GM12878 (cell line): Measurements from ENCODE around the gene THSD4. TPM values are rescaled to one million over a fixed set of nuclear protein-coding genes. Genes with fewer than 3 reads are reported as not detected.

Experiments
- ATAC-seq: fragments of 200-7000 bp; cut with Tn5 transposase; 3 replicates; pipeline ENCODE4 v1.9.1; 2020; ENCODE audit warnings: mild to moderate bottlenecking, moderate library complexity
- BruUV-seq: library from RNA; stranded (reverse); fragments of 400-500 nt; replicated peaks from 2 replicates; lab custom pipeline; 2021; lab: Mats Ljungman, UMichigan
- CTCF ChIA-PET: fragments of 300-600 bp; sonication (Branson Sonifier 250); formaldehyde crosslinking; extraction: SDS; loops from one replicate; lab custom pipeline; 2021; ENCODE audit warnings: inconsistent platforms; lab: Yijun Ruan, JAX
- POLR2A ChIA-PET: fragments of 350-600 bp; formaldehyde crosslinking; extraction: SDS; loops from one replicate; lab custom pipeline; 2021; ENCODE audit warnings: inconsistent platforms; lab: Charles Lee
- RAD21 ChIA-PET: fragments of 300-600 bp; sonication (Branson Sonifier 250); formaldehyde crosslinking; loops from one replicate; lab custom pipeline; 2023; ENCODE audit warnings: antibody characterized with exemption; ENCODE audit not compliant: unreplicated experiment; lab: Charles Lee
- SMC1A ChIA-PET: fragments of 300-600 bp; sonication (Branson Sonifier 250); formaldehyde crosslinking; loops from one replicate; lab custom pipeline; 2023; ENCODE audit not compliant: unreplicated experiment, uncharacterized antibody; lab: Charles Lee
- DNase-seq: peaks from one replicate; pipeline ENCODE4 v3.0.0-alpha.2; 2011; ENCODE audit warnings: low read depth, low spot score
- FAIRE-seq: peaks from 3 replicates; lab custom pipeline; 2011; peaks lifted over from hg19 to GRCh38; lab: Jason Lieb, UNC
- H2AFZ ChIP-seq: 2 replicates; pipeline ENCODE4 v1.6.0; 2011; ENCODE audit warnings: low read depth, low read length, control low read depth; ENCODE audit not compliant: control insufficient read depth
- H3K27ac ChIP-seq: 2 replicates; pipeline ENCODE4 v1.5.1; 2011; ENCODE audit warnings: control low read depth; ENCODE audit not compliant: control insufficient read depth, insufficient read depth
- H3K27me3 ChIP-seq, 2 experiments: replicated peaks in 1 of 2; 2 replicates each; pipeline versions ENCODE4 v1.6.0 to v1.6.1; 2011; ENCODE audit warnings: low read length in 1 of 2; ENCODE audit not compliant: control insufficient read depth in 2 of 2, insufficient read depth in 2 of 2
- H3K36me3 ChIP-seq, 2 experiments: 2 replicates each; pipeline ENCODE4 v1.5.1; 2011; ENCODE audit warnings: low read length in 1 of 2; ENCODE audit not compliant: control insufficient read depth in 2 of 2, insufficient read depth in 2 of 2
- H3K4me1 ChIP-seq: 2 replicates; pipeline ENCODE4 v1.6.1; 2011; ENCODE audit warnings: mild to moderate bottlenecking, low read length, moderate library complexity, mixed read lengths; ENCODE audit not compliant: control insufficient read depth, insufficient read depth
- H3K4me2 ChIP-seq: 2 replicates; pipeline ENCODE4 v1.6.0; 2011; ENCODE audit warnings: control low read depth; ENCODE audit not compliant: control insufficient read depth, insufficient read depth
- H3K4me3 ChIP-seq: fragments of 200-600 bp; sonication (generic); 2 replicates; pipeline ENCODE4 v1.5.1; 2016
- H3K79me2 ChIP-seq: 2 replicates; pipeline ENCODE4 v1.6.0; 2011; ENCODE audit warnings: low read length; ENCODE audit not compliant: control insufficient read depth, insufficient read depth
- H3K9ac ChIP-seq: 2 replicates; pipeline ENCODE4 v1.8.0; 2011; ENCODE audit warnings: low read length, control low read depth, mixed read lengths; ENCODE audit not compliant: control insufficient read depth, insufficient read depth
- H3K9me3 ChIP-seq: replicated peaks from 3 replicates; pipeline ENCODE4 v1.5.1; 2011; ENCODE audit warnings: mild to moderate bottlenecking, low read length; ENCODE audit not compliant: control insufficient read depth, insufficient read depth
- H4K20me1 ChIP-seq: 2 replicates; pipeline ENCODE4 v1.6.0; 2011; ENCODE audit not compliant: control insufficient read depth, insufficient read depth
- ATF7 ChIP-seq: fragments of 450-650 bp; IDR thresholded peaks from 2 replicates; pipeline ENCODE4 v1.6.1; 2016; ENCODE audit warnings: low read depth, mild to moderate bottlenecking
- BMI1 ChIP-seq: fragments of 450-650 bp; IDR thresholded peaks from 2 replicates; pipeline ENCODE4 v1.6.1; 2016; ENCODE audit warnings: mild to moderate bottlenecking, moderate library complexity, borderline replicate concordance
- GATAD2B ChIP-seq: fragments of 450-650 bp; conservative IDR thresholded peaks from 2 replicates; pipeline ENCODE4 v1.6.1; 2017; ENCODE audit warnings: low read depth, mild to moderate bottlenecking, moderate library complexity
- IKZF1 ChIP-seq: fragments of 450-650 bp; conservative IDR thresholded peaks from 2 replicates; pipeline ENCODE4 v1.6.1; 2017; ENCODE audit warnings: antibody characterized with exemption, mild to moderate bottlenecking
- KDM1A ChIP-seq: fragments of 200-600 bp; sonication (generic); IDR thresholded peaks from 2 replicates; pipeline ENCODE4 v1.6.1; 2016; ENCODE audit warnings: borderline replicate concordance
- KLF5 ChIP-seq: fragments of 450-650 bp; IDR thresholded peaks from 2 replicates; pipeline ENCODE4 v1.6.1; 2014; ENCODE audit warnings: mild to moderate bottlenecking; ENCODE audit not compliant: partially characterized antibody
- SMARCA5 ChIP-seq: fragments of 450-650 bp; IDR thresholded peaks from 2 replicates; pipeline ENCODE4 v1.6.1; 2017; ENCODE audit warnings: mild to moderate bottlenecking
- TCF12 ChIP-seq: IDR thresholded peaks from 2 replicates; pipeline ENCODE4 v1.6.1; 2011; ENCODE audit warnings: low read depth, mild to moderate bottlenecking, low read length
- ZNF217 ChIP-seq: fragments of 450-650 bp; IDR thresholded peaks from 2 replicates; pipeline ENCODE4 v1.6.1; 2017; ENCODE audit warnings: antibody characterized with exemption, mild to moderate bottlenecking
- WGBS: methylation state at CpG from one replicate; pipeline ENCODE4 v1.1.6; 2016; ENCODE audit warnings: low lambda C conversion rate; ENCODE audit not compliant: insufficient replicate concordance, insufficient coverage; ENCODE audit errors: missing lambda C conversion rate; 5-methylcytosine and 5-hydroxymethylcytosine counted together
- in situ Hi-C: fragments of 300-500 bp; cut with MboI; formaldehyde crosslinking; loops from 9 replicates; pipeline ENCODE4 v1.14.3; 2018; ENCODE audit warnings: mixed read lengths
- intact Hi-C: fragments of 100-400 bp; cut with micrococcal nuclease; formaldehyde crosslinking; loops from one replicate; pipeline ENCODE4 v1.14.2; 2022; ENCODE audit not compliant: unreplicated experiment
- polyA plus RNA-seq, 11 experiments: library from polyadenylated mRNA; depleted of rRNA in 4 of 11; unstranded in 6 of 11; stranded (reverse) in 5 of 11; fragments of >200 nt; fragmentation: Nextera tagmentation in 4 of 11; fragmentation: Illumina TruSeq in 1 of 11; extraction: Ambion mirVana in 4 of 11; extraction: Trizol in 1 of 11; gene quantifications; 1 replicate in 1 of 11; 2 replicates in 10 of 11; pipeline versions ENCODE4 v1.2.1 to v1.2.3, GENCODE V29; 2011 to 2016; ENCODE audit warnings: inconsistent platforms in 2 of 11, missing spikeins in 2 of 11, low read depth in 1 of 11
- total RNA-seq, 4 experiments: library from RNA; depleted of rRNA in 3 of 4; stranded (reverse); fragments of >200 nt in 3 of 4; fragmentation: Illumina TruSeq in 1 of 4; extraction: Trizol in 1 of 4; gene quantifications; 2 replicates each; pipeline versions ENCODE4 v1.2.1 to v1.2.3, GENCODE V29; 2013 to 2021

The THSD4 gene
- total and polyA plus RNA-seq, 10 of the 15 experiments (the other 5 are each of a cell fraction or from before 2014, with no cell fraction given), result 0.04 to 0.13 (median 0.05) TPM; not detected in 7

DNA sequence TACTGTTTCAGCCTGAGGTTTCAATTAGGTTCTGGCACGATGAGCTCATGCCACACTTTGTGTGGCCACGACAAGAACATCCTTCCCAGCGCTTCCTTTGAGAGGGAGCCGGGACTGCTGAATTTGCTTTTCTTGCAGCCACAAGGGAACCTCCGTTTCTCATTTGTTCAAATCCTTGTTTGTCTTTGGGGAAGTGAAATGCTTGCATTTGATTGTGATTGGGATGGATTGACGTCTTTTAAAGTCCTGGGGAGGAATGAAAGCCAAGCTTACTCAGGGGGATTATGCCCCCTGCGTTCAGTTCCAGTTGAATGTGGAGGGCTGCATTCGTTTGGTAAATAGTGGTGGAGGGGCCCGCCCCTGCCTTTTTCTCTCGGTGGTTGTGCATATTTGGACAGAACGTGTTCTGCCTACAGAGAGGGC, 277.6 kb downstream of the THSD4 start (continued):
- TF ChIP-seq GATAD2B, result no peak

DNA sequence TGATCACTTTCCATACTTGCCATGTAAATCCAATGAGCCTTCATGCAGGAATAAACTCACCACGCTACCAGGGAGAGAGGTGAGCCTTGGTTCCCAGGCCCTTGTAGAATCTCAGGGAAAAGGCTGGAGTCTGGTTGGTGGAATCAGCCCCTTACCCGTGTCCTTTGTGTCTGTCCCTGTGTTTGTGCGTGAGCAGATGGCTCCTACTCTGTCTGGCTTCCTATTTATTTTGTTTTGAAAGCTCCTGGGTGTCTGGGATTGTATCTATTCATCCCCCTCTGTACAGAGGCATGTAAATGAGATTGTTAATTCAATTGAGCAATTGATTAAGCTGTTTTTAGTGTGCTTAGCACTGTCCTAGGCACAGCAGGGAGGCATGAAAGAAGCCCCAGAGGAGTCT, 278.1 kb downstream of the THSD4 start:
- Histone ChIP-seq H2AFZ (no peak overlapping the region), H3K36me3 (no peaks in the 10 kb centered on the region), H3K27me3 (peaks cover 0 to 2% of the 10 kb centered on the region in 2 experiments; a peak in 1 of 4 replicates), H3K4me3 (no peak overlapping the region), H3K9me3 (no peaks in the 10 kb centered on the region; the same call in 2 of the 3 replicates), H3K4me2 (no peak overlapping the region), H3K79me2 (no peaks in the 10 kb centered on the region), H4K20me1 (no peaks in the 10 kb centered on the region), H3K9ac (no peak overlapping the region), H3K4me1 (no peaks in the 10 kb centered on the region), H3K27ac (no peak overlapping the region)
- in situ Hi-C loops (no loop called here), intact Hi-C loops (no loop called here)
- no peak for DNase-seq
- FAIRE-seq, result no peak
- no TSS peak for BruUV-seq
- ChIA-PET CTCF (no interaction called here), SMC1A (no interaction called here), RAD21 (no interaction called here), POLR2A (no interaction called here)
- TF ChIP-seq BMI1, result no peak
- TF ChIP-seq IKZF1, result no peak
- no peak for TF ChIP-seq TCF12
- TF ChIP-seq SMARCA5, result no peak
- ATAC-seq, result no peak
- 3% methylated on average over 3 of the region's 3 CpGs for WGBS

DNA sequence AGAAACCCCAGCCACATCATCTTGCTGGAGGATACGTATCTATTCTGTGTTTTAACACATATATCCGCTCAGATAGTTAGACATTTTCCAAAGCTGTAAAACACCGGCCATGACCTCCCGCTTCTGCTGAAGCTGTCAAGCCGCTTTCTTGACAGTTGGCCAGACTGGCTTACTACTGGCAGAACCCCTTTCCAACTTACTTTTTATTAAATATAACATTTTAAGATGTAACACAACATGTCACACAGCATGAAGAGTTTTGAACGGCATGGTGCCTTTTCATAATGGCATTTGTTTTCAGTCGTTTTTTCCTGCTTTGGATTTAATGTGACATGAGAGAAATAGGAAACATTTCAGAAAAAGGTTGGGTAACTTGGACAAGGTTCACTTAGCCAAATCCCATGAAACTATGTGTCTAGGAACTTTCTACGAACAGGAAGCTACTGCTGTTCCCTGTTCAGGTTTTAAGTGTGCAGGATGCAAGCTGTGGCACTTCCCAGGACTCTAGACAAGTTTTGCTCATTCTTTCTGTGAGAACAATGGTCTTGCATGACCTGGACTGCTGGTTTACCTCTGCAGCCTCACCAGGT, 281.4 kb downstream of the THSD4 start:
- no peak overlapping the region for H2AFZ ChIP-seq
- in situ Hi-C loops (no loop called here), intact Hi-C loops (no loop called here)
- H3K4me2 ChIP-seq, result no peak overlapping the region
- no peak overlapping the region for H3K27ac ChIP-seq
- CTCF ChIA-PET, result no interaction called here
- H3K4me3 ChIP-seq, result no peak overlapping the region
- peaks cover 0 to 2% of the 10 kb centered on the region in 2 experiments; a peak in 2 of 4 replicates for H3K27me3 ChIP-seq
- ATAC-seq, result no peak
- DNase-seq, result no peak
- TF ChIP-seq KDM1A (no peak), ZNF217 (no peak), KLF5 (no peak), ATF7 (no peak)
- no peak for FAIRE-seq
- no peaks in the 10 kb centered on the region for H3K79me2 ChIP-seq
- no peaks in the 10 kb centered on the region for H3K9me3 ChIP-seq
- no peak overlapping the region for H3K9ac ChIP-seq
- 27% methylated on average over 8 of the region's 8 CpGs for WGBS
- SMC1A ChIA-PET, result no interaction called here
- POLR2A ChIA-PET, result no interaction called here
- H3K4me1 ChIP-seq, result no peaks in the 10 kb centered on the region
- no TSS peak for BruUV-seq
- no peaks in the 10 kb centered on the region for H3K36me3 ChIP-seq
- RAD21 ChIA-PET, result no interaction called here
- H4K20me1 ChIP-seq, result no peaks in the 10 kb centered on the region
